K562 (cell line): ENCODE data around the gene CACNA2D4. TPM values are rescaled to one million over a fixed set of nuclear protein-coding genes. Genes with fewer than 3 reads are reported as not detected.

ENCODE experiments used
- ATAC-seq: fragments of 200-7000 bp; cut with Tn5 transposase; 3 replicates; pipeline ENCODE4 v1.9.1; 2020; ENCODE audit warnings: moderate library complexity
- BruUV-seq: library from RNA; stranded (reverse); fragments of 400-500 nt; replicated peaks from 2 replicates; lab custom pipeline; 2021; lab: Mats Ljungman, UMichigan
- CTCF ChIA-PET: fragments of 300-600 bp; formaldehyde crosslinking; extraction: SDS; loops from one replicate; lab custom pipeline; 2021; ENCODE audit warnings: low intra/inter-chr PET ratio; lab: Yijun Ruan, JAX
- POLR2A ChIA-PET: fragments of 300-600, 350-650 bp; sonication (Branson Sonifier 250); formaldehyde crosslinking; extraction: SDS; loops from one replicate; lab custom pipeline; 2021; ENCODE audit warnings: antibody characterized with exemption, inconsistent platforms; lab: Yijun Ruan, JAX
- DNase-seq, 4 experiments: peaks; one replicate each; pipeline versions ENCODE4 v3.0.0 to v3.0.0-alpha.2; 2011 to 2018; ENCODE audit warnings: low spot score in 3 of 4, mixed read lengths in 3 of 4; ENCODE audit errors: extremely low read depth in 1 of 4
- FAIRE-seq: peaks from 2 replicates; lab custom pipeline; 2011; peaks lifted over from hg19 to GRCh38; lab: Jason Lieb, UNC
- H2AFZ ChIP-seq: 2 replicates; pipeline ENCODE4 v1.6.0; 2011; ENCODE audit warnings: low read depth, low read length, control low read depth, inconsistent platforms
- H3K27ac ChIP-seq: fragments of 200-600 bp; 3 replicates; pipeline ENCODE4 v1.8.0; 2011; ENCODE audit warnings: low read depth, mild to moderate bottlenecking, control low read depth, inconsistent platforms, low read length, moderate library complexity, mixed read lengths; ENCODE audit errors: extremely low read depth
- H3K27me3 ChIP-seq, 2 experiments: fragments of 300-600 bp in 1 of 2; 2 replicates in 1 of 2; 3 replicates in 1 of 2; pipeline versions ENCODE4 v1.6.0 to v1.8.0; 2011; ENCODE audit warnings: inconsistent platforms in 2 of 2, low read length in 2 of 2, mild to moderate bottlenecking in 1 of 2, mixed read lengths in 1 of 2, moderate library complexity in 1 of 2; ENCODE audit not compliant: control insufficient read depth in 2 of 2, insufficient read depth in 2 of 2
- H3K36me3 ChIP-seq: fragments of 300-600 bp; 3 replicates; pipeline ENCODE4 v1.8.0; 2011; ENCODE audit warnings: mild to moderate bottlenecking, low read length, inconsistent platforms; ENCODE audit not compliant: control insufficient read depth, insufficient read depth
- H3K4me1 ChIP-seq, 2 experiments: fragments of 200-600 bp in 1 of 2; replicated peaks in 1 of 2; 2 replicates in 1 of 2; 3 replicates in 1 of 2; pipeline versions ENCODE4 v1.5.1 to v1.8.0; 2011; ENCODE audit warnings: inconsistent platforms in 2 of 2, low read length in 2 of 2, mild to moderate bottlenecking in 1 of 2, mixed read lengths in 1 of 2, moderate library complexity in 1 of 2; ENCODE audit not compliant: control insufficient read depth in 2 of 2, insufficient read depth in 2 of 2
- H3K4me2 ChIP-seq: 2 replicates; pipeline ENCODE4 v1.6.1; 2011; ENCODE audit warnings: low read length, control low read depth, inconsistent platforms, mixed read lengths; ENCODE audit not compliant: insufficient read depth
- H3K4me3 ChIP-seq: fragments of 200-600 bp; sonication (generic), shearing (Covaris generic); 2 replicates; pipeline ENCODE4 v1.5.1; 2016; ENCODE audit warnings: control low read depth, inconsistent platforms
- H3K79me2 ChIP-seq: fragments of 200-600 bp; 3 replicates; pipeline ENCODE4 v1.8.0; 2011; ENCODE audit warnings: low read length, inconsistent platforms; ENCODE audit not compliant: control insufficient read depth, insufficient read depth
- H3K9ac ChIP-seq, 2 experiments: 2 replicates each; pipeline versions ENCODE4 v1.6.0 to v1.6.1; 2011; ENCODE audit warnings: low read depth in 2 of 2, low read length in 2 of 2, control low read depth in 1 of 2, inconsistent platforms in 1 of 2, mild to moderate bottlenecking in 1 of 2, mixed read lengths in 1 of 2; ENCODE audit not compliant: insufficient read depth in 1 of 2
- H3K9me1 ChIP-seq: one replicate; pipeline ENCODE4 v1.6.0; 2011; ENCODE audit warnings: inconsistent platforms, mild to moderate bottlenecking, low read length, moderate library complexity; ENCODE audit not compliant: control insufficient read depth, insufficient read depth
- H3K9me3 ChIP-seq: replicated peaks from 2 replicates; pipeline ENCODE4 v1.5.1; 2011; ENCODE audit warnings: low read depth, low read length, inconsistent platforms; ENCODE audit not compliant: control insufficient read depth, insufficient read depth
- H4K20me1 ChIP-seq: replicated peaks from 2 replicates; pipeline ENCODE4 v1.6.1; 2011; ENCODE audit warnings: low read length, inconsistent platforms, mixed read lengths; ENCODE audit not compliant: control insufficient read depth, insufficient read depth
- ATF3 ChIP-seq, 2 experiments: fragments of 450-650 bp in 1 of 2; sonication (generic) in 1 of 2; formaldehyde crosslinking in 1 of 2; IDR thresholded peaks in 1 of 2; conservative IDR thresholded peaks in 1 of 2; 2 replicates each; pipeline versions ENCODE4 v1.6.1 to v1.8.1; 2016 to 2023; ENCODE audit warnings: mild to moderate bottlenecking in 2 of 2, moderate library complexity in 2 of 2, inconsistent platforms in 1 of 2, missing genetic modification reagents in 1 of 2
- CEBPB ChIP-seq: fragments of 450-650 bp; IDR thresholded peaks from 2 replicates; pipeline ENCODE4 v1.6.1; 2016; ENCODE audit warnings: missing genetic modification characterization, missing compliant biosample characterization
- CEBPG ChIP-seq, 3 experiments: fragments of 200-800 bp in 1 of 3; sonication (Bioruptor generic) in 1 of 3; sonication (generic) in 1 of 3; formaldehyde crosslinking in 1 of 3; IDR thresholded peaks in 2 of 3; conservative IDR thresholded peaks in 1 of 3; 2 replicates each; pipeline versions ENCODE4 v1.6.1 to v1.8.0; 2016 to 2022; ENCODE audit warnings: missing compliant biosample characterization in 2 of 3, missing genetic modification characterization in 2 of 3, mild to moderate bottlenecking in 1 of 3, missing genetic modification reagents in 1 of 3
- THRAP3 ChIP-seq: fragments of 450-650 bp; IDR thresholded peaks from 2 replicates; pipeline ENCODE4 v1.6.1; 2016; ENCODE audit warnings: mild to moderate bottlenecking, inconsistent platforms, borderline replicate concordance
- TRIM24 ChIP-seq, 2 experiments: fragments of 450-650 bp; IDR thresholded peaks; 2 replicates each; pipeline ENCODE4 v1.6.1; 2016
- WHSC1 ChIP-seq: IDR thresholded peaks from one replicate; pipeline ENCODE4 v1.6.1; 2012; ENCODE audit warnings: low read length, control low read depth, inconsistent platforms
- WGBS: fragments of 100-300 bp; shearing (Covaris generic); methylation state at CpG from one replicate; pipeline ENCODE4 v1.1.6; 2016; ENCODE audit warnings: low coverage, mixed read lengths; ENCODE audit not compliant: insufficient coverage; ENCODE audit errors: missing lambda C conversion rate; 5-methylcytosine and 5-hydroxymethylcytosine counted together
- in situ Hi-C: fragments of 300-500 bp; cut with MboI; formaldehyde crosslinking; loops from 4 replicates; pipeline ENCODE4 v1.15.0; 2018; ENCODE audit warnings: inconsistent platforms, mixed read lengths
- intact Hi-C: fragments of 100-400 bp; cut with micrococcal nuclease; formaldehyde crosslinking; loops from 2 replicates; pipeline ENCODE4 v1.14.2; 2022
- polyA plus RNA-seq, 8 experiments: library from polyadenylated mRNA; depleted of rRNA in 4 of 8; stranded (reverse) in 5 of 8; unstranded in 3 of 8; fragments of >200 nt; fragmentation: Nextera tagmentation in 2 of 8; fragmentation: Illumina TruSeq in 1 of 8; extraction: Ambion mirVana in 2 of 8; extraction: Trizol in 1 of 8; gene quantifications; 2 replicates each; pipeline versions ENCODE4 v1.2.1 to v1.2.3, GENCODE V29; 2011 to 2014; ENCODE audit warnings: inconsistent platforms in 1 of 8, missing spikeins in 1 of 8
- total RNA-seq, 7 experiments: library from RNA; depleted of rRNA in 6 of 7; stranded (reverse); fragments of >200 nt in 6 of 7; fragmentation: Illumina TruSeq in 2 of 7; extraction: Trizol in 2 of 7; gene quantifications; 2 replicates each; pipeline versions ENCODE4 v1.2.1 to v1.2.3, GENCODE V29; 2011 to 2021; ENCODE audit warnings: low replicate concordance in 1 of 7

The CACNA2D4 gene
- total and polyA plus RNA-seq, 9 of the 15 experiments (the other 6 are each of a cell fraction or from before 2014, with no cell fraction given), result 0.04 to 0.69 (median 0.40) TPM; not detected in 3

- no TSS peak for BruUV-seq
- Histone ChIP-seq H3K9ac (no peak overlapping the region), H3K4me3 (no peak overlapping the region), H4K20me1 (no peaks in the 10 kb centered on the region), H3K27ac (no peak overlapping the region), H2AFZ (no peak overlapping the region), H3K27me3 (no peaks in the 10 kb centered on the region), H3K36me3 (no peaks in the 10 kb centered on the region), H3K4me1 (no peaks in the 10 kb centered on the region), H3K79me2 (no peaks in the 10 kb centered on the region), H3K9me3 (no peaks in the 10 kb centered on the region), H3K4me2 (no peak overlapping the region), H3K9me1 (no peaks in the 10 kb centered on the region)
- FAIRE-seq, result no peak
- no peak for ATAC-seq
- TF ChIP-seq THRAP3 (no peak), CEBPB (tag) (0 out of 2 replicates have a peak, but pooled peaks have one; percentile 11)
- 0% methylated on average over 5 of the region's 5 CpGs for WGBS
- no peak for DNase-seq
- in situ Hi-C loops, result no loop called here
- ChIA-PET POLR2A (no interaction called here), CTCF (no interaction called here)
- intact Hi-C loops, result no loop called here
These were observed 21.5 kb downstream of the CACNA2D4 start for GRCh38 chr12:1896964-1897363.

- no peak for FAIRE-seq
- H4K20me1 ChIP-seq, result no peaks in the 10 kb centered on the region
- H3K79me2 ChIP-seq, result no peaks in the 10 kb centered on the region
- 0% methylated on average over 2 of the region's 2 CpGs for WGBS
- no peak overlapping the region for H3K9ac ChIP-seq
- TF ChIP-seq WHSC1 (no peak), ATF3 (IDR thresholded peaks at IDR 0.05) (peak; percentile 35), ATF3 (CRISPR knock-in tag; conservative IDR thresholded peaks at IDR 0.05) (no peak), CEBPG (CRISPR knock-in tag; IDR thresholded peaks at IDR 0.05) (peak; percentile 71), CEBPG (tag; conservative IDR thresholded peaks at IDR 0.05 in 1 of 2, IDR thresholded peaks at IDR 0.05 in 1 of 2) (no peak), TRIM24 (IDR thresholded peaks at IDR 0.05) (peak in 1 of 2 experiments; percentile 16; a peak in 1 of 4 replicates)
- TF ChIP-seq, all 486 proteins: peak for 3
- intact Hi-C loops, result no loop called here
- no peaks in the 10 kb centered on the region for H3K9me1 ChIP-seq
- no peak overlapping the region for H3K4me3 ChIP-seq
- H3K4me2 ChIP-seq, result no peak overlapping the region
- DNase-seq (no peak), ATAC-seq (no peak)
- H3K9me3 ChIP-seq, result no peaks in the 10 kb centered on the region
- no peak overlapping the region for H3K27ac ChIP-seq
- peaks cover 0 to under 1% of the 10 kb centered on the region in 2 experiments; a peak in 2 of 5 replicates for H3K4me1 ChIP-seq
- ChIA-PET CTCF (no interaction called here), POLR2A (no interaction called here)
- no peak overlapping the region for H2AFZ ChIP-seq
- no peaks in the 10 kb centered on the region for H3K36me3 ChIP-seq
- peaks cover 0 to 13% of the 10 kb centered on the region in 2 experiments; a peak in 3 of 5 replicates for H3K27me3 ChIP-seq
- in situ Hi-C loops, result no loop called here
- BruUV-seq, result no TSS peak
These were observed 27.6 kb downstream of the CACNA2D4 start for GRCh38 chr12:1890810-1891209.
